GM21576 (cell line): Measurements from ENCODE around the gene KCNJ18.
"Not testable (repeated sequence)": the region's sequence is repeated elsewhere in the genome, so short reads cannot be mapped to it uniquely, and the experiment has no call there.

ENCODE experiments used
- ATAC-seq: cut with Tn5 transposase; IDR thresholded peaks from one replicate; pipeline ENCODE4 v1.9.1; 2021; ENCODE audit warnings: mild to moderate bottlenecking, moderate library complexity; ENCODE audit not compliant: unreplicated experiment

KCNJ18 gene

GRCh38 chr17:21691883-21692703, at the start of gene KCNJ18:
KCNJ18 (plus strand) TSS chr17:21692523; CDS start chr17:21702787, 10,264 bp downstream.
- not testable (repeated sequence) for ATAC-seq

DNA sequence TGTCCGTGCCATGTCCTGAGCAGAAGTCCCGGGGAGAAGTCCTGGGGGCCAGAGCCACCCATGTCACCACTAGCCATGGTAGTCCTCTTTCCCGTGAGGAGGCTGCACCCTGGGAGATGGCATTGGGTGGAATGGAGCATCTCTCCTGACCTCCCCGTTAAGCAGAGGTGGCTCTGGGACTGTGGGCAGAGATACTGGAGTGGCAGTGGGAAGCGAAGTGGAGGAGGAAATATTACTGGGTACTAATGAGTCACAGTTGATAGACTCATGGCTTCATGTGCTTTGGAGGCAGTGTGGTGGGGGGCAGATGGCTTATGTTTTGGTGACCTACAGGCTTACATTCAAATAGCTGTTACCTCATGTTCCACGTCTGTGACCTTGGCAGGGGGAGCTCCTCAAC, 44.2 kb upstream of the KCNJ18 start:
- not testable (repeated sequence) for ATAC-seq

GRCh38 chr17:21650043-21650442, 42.3 kb upstream of the KCNJ18 start:
- ATAC-seq, result not testable (repeated sequence)

- not testable (repeated sequence) for ATAC-seq
Observed at GRCh38 chr17:21652049-21652448, 40.3 kb upstream of the KCNJ18 start.

DNA sequence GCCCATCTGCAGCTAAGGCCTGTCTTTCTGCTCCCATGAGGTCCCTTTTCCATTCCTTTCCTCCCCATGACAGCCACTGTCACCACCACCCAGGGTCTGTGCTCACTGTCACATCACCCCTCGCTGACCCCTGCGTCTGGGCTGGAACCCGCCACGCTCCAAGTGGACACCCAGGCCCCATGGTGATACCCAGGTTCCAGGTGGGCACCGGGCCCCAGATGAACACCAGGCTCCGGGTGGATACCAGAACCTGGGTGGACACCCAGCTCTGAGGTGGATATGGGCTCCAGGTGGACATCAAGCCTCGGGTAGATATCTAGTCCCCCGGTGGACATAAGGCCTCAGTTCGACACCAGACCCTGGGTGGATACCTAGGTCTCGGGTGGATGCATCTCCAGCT, 39.1 kb upstream of the KCNJ18 start:
- ATAC-seq, result not testable (repeated sequence)

- ATAC-seq, result not testable (repeated sequence)
Observed at GRCh38 chr17:21656518-21657309, 35.6 kb upstream of the KCNJ18 start.

DNA sequence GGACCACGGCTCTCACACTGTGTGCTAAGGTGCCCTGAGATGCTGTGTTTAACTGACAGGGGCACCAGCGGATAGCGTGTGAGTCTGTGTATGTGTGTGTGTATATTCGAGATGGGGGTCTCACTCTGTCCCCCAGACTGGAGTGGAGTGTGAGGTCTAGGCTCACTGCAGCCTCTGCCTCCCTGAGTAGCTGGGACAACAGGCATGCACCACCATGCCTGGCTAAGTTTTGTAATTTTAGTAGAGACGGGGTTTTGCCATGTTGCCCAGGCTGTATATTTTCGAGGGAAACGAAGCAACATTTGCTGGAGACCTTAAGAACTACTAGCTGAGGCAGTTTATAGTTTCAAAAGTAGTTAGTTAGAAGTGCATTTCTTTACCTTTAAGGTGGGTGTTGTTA, 32.7 kb upstream of the KCNJ18 start:
- ATAC-seq, result not testable (repeated sequence)

DNA sequence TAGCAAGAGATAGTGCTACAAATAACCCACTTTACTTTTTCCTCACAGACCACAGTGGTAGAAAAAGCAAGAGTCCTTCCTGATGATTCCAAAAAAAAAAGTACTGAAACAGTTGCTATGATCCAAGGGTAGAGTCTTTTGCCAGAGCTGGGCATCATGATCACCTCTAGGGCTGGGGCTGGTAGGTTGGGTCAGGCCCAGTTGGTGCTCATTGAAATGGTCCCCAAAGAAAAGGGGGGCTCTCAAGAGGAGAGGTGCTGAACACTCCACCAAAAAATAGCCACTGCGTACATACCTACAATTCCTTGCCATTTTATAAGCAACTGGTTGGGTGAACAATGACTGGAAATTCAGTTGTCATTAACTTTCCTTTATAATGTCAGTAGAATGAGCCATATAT, 30.9 kb upstream of the KCNJ18 start:
- ATAC-seq, result not testable (repeated sequence)

- not testable (repeated sequence) for ATAC-seq
Observed at GRCh38 chr17:21663166-21663565, 29.2 kb upstream of the KCNJ18 start.

- not testable (repeated sequence) for ATAC-seq
Observed at GRCh38 chr17:21663614-21664474, 28.5 kb upstream of the KCNJ18 start.

DNA sequence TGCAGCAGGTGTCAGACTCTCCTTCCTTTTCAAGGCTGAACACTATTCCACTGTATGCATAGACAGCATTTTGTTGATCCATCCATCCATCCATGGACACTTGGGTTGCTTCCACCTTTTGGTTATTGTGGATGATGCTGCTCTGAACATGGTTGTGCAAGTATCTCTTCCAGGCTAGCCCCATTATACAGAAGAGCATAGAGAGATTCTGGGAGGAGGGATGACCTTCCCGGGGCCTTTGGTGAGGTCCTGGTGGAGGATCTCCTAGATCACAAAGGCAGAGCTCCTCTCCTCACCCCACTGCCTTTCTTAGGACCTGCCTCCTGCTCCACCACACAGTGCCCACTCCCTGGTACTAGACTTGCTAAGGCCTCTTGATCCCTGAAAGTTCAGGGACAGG, 27.2 kb upstream of the KCNJ18 start:
- not testable (repeated sequence) for ATAC-seq

DNA sequence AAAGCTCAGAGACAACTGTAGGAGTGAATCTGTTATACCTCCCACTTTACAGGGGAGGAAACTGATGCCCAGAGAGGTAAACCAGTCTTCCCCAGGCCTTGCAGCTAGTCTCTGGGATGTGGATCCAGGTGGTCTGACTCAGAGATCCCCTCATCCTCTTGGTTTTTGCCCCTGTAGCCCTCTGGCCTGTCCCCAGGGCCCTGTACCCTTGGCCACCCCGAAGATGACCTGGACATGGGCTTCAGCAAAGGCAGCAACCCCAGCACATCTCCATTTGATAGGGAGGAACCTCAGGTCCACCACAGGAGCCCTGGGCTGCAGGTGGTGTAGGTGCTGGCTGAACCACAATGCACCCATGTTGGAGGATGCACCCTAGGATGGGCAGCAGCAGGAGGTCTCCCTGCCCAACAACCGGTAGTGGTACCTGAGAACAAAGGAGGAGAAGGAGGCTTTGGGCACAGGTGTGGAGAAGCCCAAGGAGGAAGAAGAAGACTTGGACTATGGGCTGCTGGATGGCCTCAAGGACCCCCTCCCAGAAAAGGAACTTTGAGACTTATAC, 26.3 kb upstream of the KCNJ18 start:
- not testable (repeated sequence) for ATAC-seq

DNA sequence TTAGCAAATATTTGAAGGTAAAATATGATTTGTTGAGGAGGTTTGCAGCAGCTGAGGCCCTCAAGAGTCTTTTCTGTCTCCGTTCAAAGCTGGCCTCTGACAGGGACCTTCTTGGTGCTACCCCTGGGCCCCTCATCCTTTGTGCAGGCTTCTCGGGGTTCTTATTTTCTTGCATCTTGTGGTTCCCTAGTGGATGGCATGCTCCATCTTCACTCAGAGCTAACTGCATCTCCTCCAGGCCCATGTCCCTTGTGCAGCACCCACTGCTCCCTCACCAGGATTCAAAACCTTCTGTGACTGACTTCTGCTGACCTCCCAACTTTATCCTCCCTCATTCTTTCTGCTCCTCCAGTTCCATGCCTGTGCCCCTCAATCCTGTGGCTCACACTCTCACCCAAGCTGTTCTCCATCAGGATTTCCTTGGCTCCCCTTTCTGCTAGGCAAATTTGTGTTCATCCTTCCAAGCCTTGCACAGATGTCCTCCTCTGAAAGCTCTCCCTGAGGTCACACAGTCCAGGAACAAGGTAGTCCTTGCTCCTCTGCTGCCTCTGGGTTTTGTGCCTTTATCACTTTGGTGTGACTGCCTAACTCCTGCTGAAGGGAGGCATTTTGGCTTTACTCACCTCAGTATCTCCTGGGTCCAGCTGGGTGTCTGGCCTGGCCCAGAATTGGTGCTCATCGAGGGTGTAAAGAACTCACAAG, 25.5 kb upstream of the KCNJ18 start:
- not testable (repeated sequence) for ATAC-seq

- not testable (repeated sequence) for ATAC-seq
Observed at GRCh38 chr17:21667413-21668117, 24.8 kb upstream of the KCNJ18 start.

- ATAC-seq, result not testable (repeated sequence)
Observed at GRCh38 chr17:21668118-21668488, 24.2 kb upstream of the KCNJ18 start.

- not testable (repeated sequence) for ATAC-seq
Observed at GRCh38 chr17:21668746-21669508, 23.4 kb upstream of the KCNJ18 start.

GRCh38 chr17:21669616-21670360, 22.5 kb upstream of the KCNJ18 start:
- not testable (repeated sequence) for ATAC-seq
